ENCODE data around the gene CSNK2A1.

- TF ChIP-seq CTCF (IDR thresholded peaks at IDR 0.05) (no peak), POLR2A (IDR thresholded peaks at IDR 0.05) (no peak)
Measured at GRCh38 chr20:467755-468154, 75.8 kb downstream of the CSNK2A1 start.

Data from testis (tissue), 2 donors.